NCI-H748 treated with DMSO at 0.1 percent for 48 hours (cell line): ENCODE measurements around the gene ASAP3.
"Not testable (repeated sequence)": the region's sequence is repeated elsewhere in the genome, so short reads cannot be mapped to it uniquely, and the experiment has no call there.

Experiments
- DNase-seq: peaks from one replicate; lab custom pipeline; 2025; lab: John Stamatoyannopoulos, UW

Gene ASAP3

DNA sequence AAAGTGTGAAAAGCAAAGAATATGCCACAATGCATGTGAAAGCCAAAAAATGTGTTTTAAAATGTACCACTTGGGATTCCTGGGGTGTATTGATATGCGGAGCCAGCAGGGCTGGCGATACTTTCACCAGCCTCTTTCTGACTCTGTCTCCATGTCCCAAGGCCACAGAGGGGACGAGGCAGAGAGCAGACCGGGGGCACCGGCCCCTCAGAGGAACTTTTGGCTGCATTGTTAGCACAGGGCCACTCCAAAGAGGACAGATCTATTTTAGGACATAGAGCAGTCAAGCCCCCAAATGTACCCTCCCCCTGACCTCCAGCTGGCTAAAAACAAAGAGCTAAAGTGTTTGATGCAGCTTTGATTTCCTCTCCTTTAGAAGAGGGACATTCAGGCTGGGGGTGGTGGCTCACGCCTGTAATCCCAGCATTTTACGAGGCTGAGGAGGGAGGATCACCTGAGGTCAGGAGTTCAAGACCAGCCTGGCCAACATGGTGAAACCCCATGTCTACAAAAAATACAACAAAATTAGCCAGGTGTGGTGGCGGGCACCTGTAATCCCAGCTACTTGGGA lies 88.7 kb downstream of the ASAP3 start:
- no peak for DNase-seq

DNA sequence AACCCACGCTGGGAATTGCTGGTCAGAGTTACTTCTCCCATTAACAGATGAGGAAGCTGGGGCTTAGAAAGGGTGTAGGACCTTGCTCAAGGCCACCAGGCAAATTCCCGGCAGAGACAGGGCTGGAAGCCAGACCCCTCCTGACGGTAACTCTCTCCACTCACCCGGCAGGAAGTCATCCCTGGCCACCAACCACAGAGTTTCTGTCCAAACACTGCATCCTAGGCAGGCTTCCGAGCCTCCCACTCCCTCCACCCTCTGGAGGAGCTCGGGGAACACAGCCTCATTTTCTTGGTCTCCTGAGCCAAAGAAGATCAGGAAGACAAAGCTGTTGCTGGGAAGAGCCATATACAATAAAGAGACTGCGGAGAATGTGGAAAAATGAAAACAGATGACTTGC lies 89.3 kb downstream of the ASAP3 start:
- no peak for DNase-seq

DNA sequence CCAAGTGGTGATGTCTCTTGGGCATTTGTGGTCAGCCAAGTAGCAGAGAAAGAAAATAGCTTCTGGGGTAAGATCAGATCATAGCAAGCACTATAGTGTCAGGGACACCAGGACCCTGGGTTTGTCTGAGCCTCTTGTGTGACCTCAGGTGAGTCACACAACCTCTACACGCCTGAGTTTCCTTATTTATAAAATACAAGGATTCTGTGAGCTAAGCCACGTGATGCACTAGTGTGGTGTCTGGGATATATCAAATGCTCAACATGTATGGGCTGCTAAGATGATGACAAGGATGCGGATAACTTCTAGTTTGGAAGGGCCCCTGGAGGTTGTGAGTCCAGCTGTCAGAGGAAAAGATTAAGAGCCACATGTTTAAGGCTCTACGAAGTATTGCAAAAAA lies 89.8 kb downstream of the ASAP3 start:
- DNase-seq: no peak

DNA sequence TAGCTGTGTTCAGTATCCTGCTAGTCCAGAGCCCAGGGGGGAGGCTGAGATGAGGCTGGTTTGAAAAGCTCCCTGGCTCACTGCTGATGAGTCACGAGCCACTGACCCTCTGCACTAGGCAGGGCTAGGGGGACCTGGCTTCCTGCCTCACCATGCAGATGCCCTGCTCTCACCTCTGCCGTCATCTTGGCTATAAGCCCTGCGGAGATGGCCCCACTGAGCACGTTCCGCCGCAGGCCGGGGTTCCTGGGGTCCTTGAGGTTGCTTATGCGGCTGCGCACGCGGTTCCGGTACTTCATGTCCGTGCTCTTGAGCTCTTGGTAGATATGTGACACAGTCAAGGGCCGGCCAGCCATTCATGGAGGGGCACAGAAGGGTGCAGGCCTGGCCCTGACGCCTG lies 90.3 kb downstream of the ASAP3 start:
- no peak for DNase-seq

DNA sequence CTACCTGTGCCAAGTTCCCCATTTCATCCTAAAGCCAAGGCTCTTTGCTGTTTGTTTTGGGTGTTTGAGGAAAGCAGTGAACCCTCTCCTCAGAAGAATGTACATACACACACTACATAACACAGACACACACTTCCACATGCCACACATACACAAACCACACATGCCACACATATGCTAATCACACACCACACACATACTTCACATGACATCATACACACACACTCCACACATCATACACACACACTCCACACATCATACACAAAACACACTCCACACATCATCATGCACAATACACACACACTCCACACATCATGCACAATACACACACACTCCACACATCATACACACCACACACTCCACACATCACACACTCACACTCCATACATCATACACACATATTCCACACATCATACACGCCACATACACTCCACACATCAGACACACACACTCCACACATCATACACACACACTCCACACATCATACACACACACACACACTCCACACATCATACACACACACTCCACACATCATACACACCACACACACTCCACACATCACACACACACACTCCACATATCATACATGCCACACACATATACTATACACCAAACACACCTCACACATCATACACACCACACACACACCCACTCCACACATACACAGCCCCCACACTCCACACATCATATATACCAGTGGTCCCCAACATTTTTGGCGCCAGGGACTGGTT lies 91.7 kb downstream of the ASAP3 start:
- no peak for DNase-seq

DNA sequence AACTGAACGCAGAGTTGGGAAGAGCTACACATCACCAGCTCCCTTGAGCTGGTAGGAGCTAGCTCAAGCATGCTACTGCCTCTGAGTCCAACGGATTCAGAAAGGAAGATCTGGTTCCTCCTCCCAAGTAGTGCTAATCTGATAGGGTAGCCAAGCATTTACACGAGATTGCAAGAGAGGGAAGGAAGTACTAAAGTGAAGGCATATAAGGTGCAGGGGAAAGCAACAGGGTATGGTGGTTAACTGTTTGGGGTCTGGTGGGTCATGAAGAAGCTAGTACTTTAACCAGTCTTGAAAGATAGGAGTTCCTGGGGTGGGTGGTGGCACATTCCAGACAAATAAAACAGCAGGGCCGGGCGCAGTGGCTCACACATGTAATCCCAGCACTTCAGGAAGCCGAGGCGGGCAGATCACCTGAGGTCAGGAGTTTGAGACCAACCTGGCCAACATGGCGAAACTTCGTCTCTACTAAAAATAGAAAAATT lies 94.1 kb downstream of the ASAP3 start:
- no peak for DNase-seq

DNA sequence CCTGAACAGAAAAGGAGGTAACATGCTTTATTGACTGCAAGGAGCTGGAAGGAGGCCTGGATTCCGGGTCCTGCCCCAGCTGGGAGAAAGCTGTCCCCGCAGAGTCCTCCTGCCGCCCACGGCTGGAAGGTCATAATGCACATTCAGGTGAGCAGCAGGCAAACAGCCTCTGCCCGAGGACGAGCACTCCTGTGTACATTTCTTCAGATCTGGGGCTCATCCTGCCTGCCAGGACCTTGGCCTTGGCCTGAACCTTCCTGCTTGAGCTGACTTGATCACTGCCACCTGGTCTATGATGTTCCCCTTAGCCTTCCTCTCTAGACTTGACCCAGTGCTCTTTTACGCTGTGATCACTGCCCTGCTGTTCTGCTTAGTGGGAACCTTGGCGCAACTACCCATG lies 96.5 kb downstream of the ASAP3 start:
- no peak for DNase-seq

DNA sequence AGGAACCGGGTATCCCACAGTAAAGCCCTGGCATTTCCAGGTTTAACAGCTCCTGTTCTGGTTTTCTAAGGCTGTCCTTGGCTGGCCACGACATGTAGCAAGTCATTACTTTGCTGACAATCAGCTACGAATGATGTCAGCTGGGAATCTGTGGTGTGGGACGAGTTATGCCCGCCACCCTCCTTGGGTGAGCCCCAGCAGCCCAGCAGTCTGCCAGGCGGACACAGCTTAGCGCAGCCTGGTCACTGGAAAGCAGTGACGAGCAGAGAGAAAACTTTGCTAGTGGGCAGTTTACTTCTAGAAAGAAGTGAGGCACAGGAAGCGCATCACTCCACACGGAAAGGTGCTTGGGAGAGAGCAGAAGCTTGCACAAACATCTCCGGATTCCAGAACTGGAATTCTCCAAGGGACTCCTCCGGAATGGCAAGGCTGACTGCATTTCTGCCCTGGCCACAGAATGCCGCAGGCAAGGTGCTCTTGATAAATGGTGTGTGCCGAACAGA lies 98.8 kb downstream of the ASAP3 start:
- no peak for DNase-seq

DNA sequence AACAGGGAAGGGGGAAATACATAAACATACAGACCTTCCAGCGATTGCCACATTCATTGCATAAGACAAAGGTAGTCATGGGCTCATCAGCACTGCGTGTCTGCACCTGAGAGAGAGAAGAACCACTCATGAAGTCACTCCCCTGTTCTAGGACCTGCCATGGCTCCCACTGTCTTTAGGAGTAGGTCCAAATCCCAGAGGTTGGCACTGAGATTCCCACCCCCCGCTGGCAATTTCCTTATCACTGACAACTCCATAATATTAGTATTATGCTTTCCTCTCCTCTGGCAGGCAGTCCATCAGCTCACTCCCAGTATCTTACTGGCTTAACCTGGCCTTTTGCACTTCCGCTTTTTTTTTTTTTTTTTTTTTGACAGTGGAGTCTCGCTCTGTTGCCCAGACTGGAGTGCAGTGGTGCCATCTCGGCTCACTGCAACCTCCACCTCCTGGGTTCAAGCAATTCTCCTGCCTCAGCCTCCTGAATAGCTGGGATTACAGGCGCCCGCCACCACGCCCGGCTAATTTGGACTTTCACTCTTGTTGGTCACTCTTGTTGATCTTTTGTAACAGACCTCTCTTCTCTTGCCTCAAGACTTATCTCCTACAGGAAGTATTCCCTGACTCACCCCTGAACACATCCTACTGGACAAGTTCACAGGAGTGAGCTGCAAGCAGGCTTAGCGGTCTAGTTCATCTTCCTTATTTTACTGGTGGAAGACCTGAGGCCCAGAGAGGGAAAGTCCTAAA lies 99.5 kb downstream of the ASAP3 start:
- DNase-seq: no peak

DNA sequence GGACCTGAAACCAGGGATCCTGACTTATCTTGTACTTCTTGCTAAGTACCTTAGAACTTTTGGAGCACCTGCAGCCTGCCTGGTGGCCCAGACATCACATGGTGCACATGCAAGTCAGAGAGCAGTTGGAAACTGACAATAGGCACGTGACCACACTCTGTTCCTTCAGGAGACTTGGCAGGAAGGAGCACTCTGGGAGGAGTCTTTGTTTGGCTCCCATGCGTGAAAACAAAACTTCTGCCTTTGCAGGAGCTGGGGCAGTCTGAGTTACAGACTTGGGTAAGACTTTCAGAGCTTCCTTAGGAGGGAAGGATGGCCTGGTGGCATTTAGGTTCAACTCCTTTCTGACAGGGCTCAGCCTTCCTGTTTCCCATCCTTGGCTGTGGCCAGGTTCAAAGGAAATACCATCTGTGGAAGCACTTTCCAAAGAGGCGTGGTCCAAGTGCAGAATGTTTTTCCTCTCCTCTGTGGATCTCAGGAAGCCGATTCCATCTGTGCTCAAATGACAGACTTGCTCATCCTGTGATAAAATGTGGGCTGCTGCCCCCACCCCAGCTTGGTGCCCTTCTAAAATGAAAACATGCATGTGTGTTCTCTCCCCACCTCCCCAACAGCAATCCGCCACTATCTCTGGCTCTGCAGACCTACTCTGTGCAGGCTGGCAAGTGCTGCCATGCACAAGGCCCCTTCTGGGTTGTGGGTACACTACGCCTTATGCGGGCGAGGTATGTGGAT lies 100.2 kb downstream of the ASAP3 start:
- DNase-seq: no peak

DNA sequence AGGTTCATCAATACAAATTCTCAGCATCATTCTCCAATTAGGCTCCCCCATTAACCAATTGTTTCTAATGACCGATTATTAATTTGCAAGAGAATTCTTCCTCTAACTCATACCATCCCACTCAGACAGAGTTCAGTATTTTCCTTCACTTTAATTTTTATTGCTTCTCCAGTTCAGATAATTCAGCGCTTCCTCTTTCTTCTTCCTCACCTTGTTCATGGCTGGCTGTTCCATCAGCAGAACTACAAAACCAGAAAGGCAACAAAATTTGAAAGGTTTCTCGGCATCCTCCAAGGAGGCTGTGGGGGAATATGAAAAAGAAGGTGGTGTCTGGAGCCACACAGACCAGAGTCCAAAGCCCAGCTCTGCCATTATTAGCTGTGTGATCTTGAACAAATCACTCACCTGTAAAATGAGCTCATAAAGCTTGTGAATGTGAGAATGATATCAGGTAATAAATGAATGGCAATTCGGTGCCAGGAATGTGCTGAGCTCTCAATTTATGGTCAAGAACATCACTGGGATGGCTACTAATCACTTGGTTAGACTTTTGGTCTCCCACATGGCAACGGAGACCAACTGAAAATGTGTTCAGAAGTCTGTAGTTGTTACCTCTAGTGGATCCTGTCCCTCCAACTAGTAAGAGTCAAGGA lies 102.6 kb downstream of the ASAP3 start:
- no peak for DNase-seq

DNA sequence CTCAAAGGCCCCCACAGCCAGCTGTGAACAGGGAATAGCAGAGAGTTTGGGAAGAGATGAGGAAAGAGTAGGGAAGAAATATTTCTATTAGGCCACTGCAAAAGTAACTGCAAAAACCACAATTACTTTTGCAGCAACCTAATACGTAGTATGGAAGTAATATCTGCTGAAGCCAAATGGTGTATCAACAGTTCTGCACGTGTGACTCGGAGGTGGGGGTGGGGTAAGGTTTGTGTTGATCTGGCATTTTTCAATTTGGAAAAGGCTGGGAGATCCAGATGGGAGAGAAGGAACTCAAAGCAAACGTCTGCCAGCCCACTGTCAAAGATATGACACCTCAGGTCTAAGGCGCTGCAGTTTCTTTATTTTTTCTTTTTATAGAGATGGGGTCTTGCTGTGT lies 103.3 kb downstream of the ASAP3 start:
- DNase-seq: no peak

DNA sequence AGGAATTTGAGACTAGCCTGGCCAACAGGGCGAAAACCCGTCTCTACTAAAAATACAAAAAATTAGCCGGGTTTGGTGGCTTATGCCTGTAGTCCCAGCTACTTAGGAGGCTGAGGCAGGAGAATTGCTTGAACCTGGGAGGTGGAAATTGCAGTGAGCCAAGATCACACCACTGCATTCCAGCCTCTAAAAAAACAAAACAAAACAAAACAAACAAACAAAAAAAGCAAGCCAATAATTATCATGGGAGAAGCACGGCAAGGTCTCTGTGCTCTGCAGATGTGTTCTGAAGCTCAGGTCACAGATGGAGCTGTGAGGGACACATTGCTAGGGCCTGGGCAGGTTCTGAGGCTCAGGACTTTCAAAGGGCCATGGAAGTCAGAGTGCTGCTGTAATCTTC lies 103.7 kb downstream of the ASAP3 start:
- DNase-seq: not testable (repeated sequence)
